Measurements from ENCODE around the gene YRDC. TPM values are rescaled to one million over a fixed set of nuclear protein-coding genes. Genes with fewer than 3 reads are reported as not detected.
"Not testable (repeated sequence)": the region's sequence is repeated elsewhere in the genome, so short reads cannot be mapped to it uniquely, and the experiment has no call there.

Gene YRDC
- polyA plus RNA-seq, 1 donor from 2014 or later, result 14.9 TPM

- Mint-ChIP-seq H3K4me1 (peaks cover 14 to 27% (median 21%) of the 10 kb centered on the region in 3 donors), H3K9me3 (no peaks in the 10 kb centered on the region)
Observed at GRCh38 chr1:37807220-37807554, 821 bp downstream of the YRDC start.

GRCh38 chr1:37802439-37802838, 5.6 kb downstream of the YRDC start:
- peak overlapping the region in 1 of 4 donors; percentile 8 for H3K4me3 Mint-ChIP-seq
- H3K27ac Mint-ChIP-seq, result peak overlapping the region in 1 of 3 donors; percentile 43
- peaks cover 9% of the 10 kb centered on the region for H3K36me3 Mint-ChIP-seq
- H3K27me3 Mint-ChIP-seq, result no peaks in the 10 kb centered on the region
- no peaks in the 10 kb centered on the region for H3K9me3 Mint-ChIP-seq
- H3K4me1 Mint-ChIP-seq, result peaks cover 8 to 12% (median 12%) of the 10 kb centered on the region in 3 donors

More at GRCh38 chr1:37807220-37807554, 821 bp downstream of the YRDC start:
- Mint-ChIP-seq H3K27ac (peak overlapping the region; percentile 85 to 90 (median 90)), H3K36me3 (peaks cover 4% of the 10 kb centered on the region), H3K27me3 (no peaks in the 10 kb centered on the region), H3K4me3 (peak overlapping the region; percentile 89 to 93 (median 90))

- Mint-ChIP-seq H3K27ac (peak overlapping the region in 1 of 3 donors; percentile 29), H3K9me3 (no peaks in the 10 kb centered on the region), H3K36me3 (peaks cover 9% of the 10 kb centered on the region), H3K4me1 (peaks cover 11 to 13% (median 12%) of the 10 kb centered on the region in 3 donors), H3K27me3 (peaks cover 1% of the 10 kb centered on the region), H3K4me3 (peak overlapping the region in 1 of 4 donors; percentile 8)
Observed at GRCh38 chr1:37797750-37798345, 10.2 kb downstream of the YRDC start.

- peak overlapping the region in 1 of 3 donors; percentile 18 for H3K27ac Mint-ChIP-seq
Observed at GRCh38 chr1:37795340-37796125, 12.5 kb downstream of the YRDC start.

GRCh38 chr1:37794372-37795339, 13.4 kb downstream of the YRDC start:
- H3K4me3 Mint-ChIP-seq, result peak overlapping the region; percentile 49 to 92 (median 87)
- H3K27me3 Mint-ChIP-seq, result peaks cover 4% of the 10 kb centered on the region
- peaks cover 9 to 12% (median 9%) of the 10 kb centered on the region in 3 donors for H3K4me1 Mint-ChIP-seq
- no peaks in the 10 kb centered on the region for H3K9me3 Mint-ChIP-seq
- peaks cover 6% of the 10 kb centered on the region for H3K36me3 Mint-ChIP-seq
- H3K27ac Mint-ChIP-seq, result peak overlapping the region in 2 of 3 donors; percentile 5 to 35

More at GRCh38 chr1:37795340-37796125, 12.5 kb downstream of the YRDC start:
- Mint-ChIP-seq H3K36me3 (peaks cover 6% of the 10 kb centered on the region), H3K27me3 (peaks cover 4% of the 10 kb centered on the region), H3K4me3 (peak overlapping the region; percentile 49 to 92 (median 82)), H3K4me1 (peaks cover 9 to 12% (median 11%) of the 10 kb centered on the region in 3 donors), H3K9me3 (no peaks in the 10 kb centered on the region)

- Mint-ChIP-seq H3K4me1 (peaks cover 9 to 12% (median 9%) of the 10 kb centered on the region in 3 donors), H3K36me3 (peaks cover 3% of the 10 kb centered on the region), H3K27me3 (peaks cover 4% of the 10 kb centered on the region), H3K27ac (peak within 1 kb of the TSS in 2 of 3 donors; percentile 5 to 48), H3K4me3 (peak within 1 kb of the TSS; percentile 81 to 92 (median 87)), H3K9me3 (no peaks in the 10 kb centered on the region)
Observed at GRCh38 chr1:37793773-37794371, 14.1 kb downstream of the YRDC start, which contains the start of gene MANEAL. Gene MANEAL, plus strand, starts transcription at chr1:37793847. Its CDS starts 336 bp downstream, at chr1:37794183.

GRCh38 chr1:37792943-37793686, 14.9 kb downstream of the YRDC start:
- H3K4me1 Mint-ChIP-seq, result peaks cover 9 to 12% (median 9%) of the 10 kb centered on the region in 3 donors
- peaks cover 3% of the 10 kb centered on the region for H3K36me3 Mint-ChIP-seq
- H3K4me3 Mint-ChIP-seq, result peak overlapping the region; percentile 73 to 85 (median 77)
- no peaks in the 10 kb centered on the region for H3K9me3 Mint-ChIP-seq
- H3K27ac Mint-ChIP-seq, result peak overlapping the region in 1 of 3 donors; percentile 48
- peaks cover 7% of the 10 kb centered on the region for H3K27me3 Mint-ChIP-seq

GRCh38 chr1:37782491-37782890, 25.5 kb downstream of the YRDC start:
- Mint-ChIP-seq H3K4me1 (peaks cover 0 to 2% (median 1%) of the 10 kb centered on the region in 3 donors), H3K4me3 (no peak overlapping the region), H3K36me3 (peaks cover 2% of the 10 kb centered on the region), H3K9me3 (no peaks in the 10 kb centered on the region), H3K27ac (no peak overlapping the region), H3K27me3 (no peaks in the 10 kb centered on the region)

- H3K4me3 Mint-ChIP-seq, result no peak overlapping the region
Observed at GRCh38 chr1:37778654-37779053, 29.4 kb downstream of the YRDC start.

GRCh38 chr1:37776946-37777516, 31.0 kb downstream of the YRDC start:
- Mint-ChIP-seq H3K4me1 (peaks cover 0 to 4% (median 1%) of the 10 kb centered on the region in 3 donors), H3K9me3 (peaks cover 0 to 2% (median 0%) of the 10 kb centered on the region in 3 donors), H3K27me3 (peaks cover 1% of the 10 kb centered on the region), H3K27ac (no peak overlapping the region), H3K36me3 (peaks cover 2% of the 10 kb centered on the region), H3K4me3 (peak overlapping the region in 1 of 4 donors; percentile 33)

More at GRCh38 chr1:37778654-37779053, 29.4 kb downstream of the YRDC start:
- Mint-ChIP-seq H3K27me3 (no peaks in the 10 kb centered on the region), H3K4me1 (peaks cover 0 to 4% (median 1%) of the 10 kb centered on the region in 3 donors), H3K9me3 (no peaks in the 10 kb centered on the region), H3K27ac (peak overlapping the region in 1 of 3 donors; percentile 27), H3K36me3 (peaks cover 2% of the 10 kb centered on the region)

GRCh38 chr1:37771440-37771839, 36.6 kb downstream of the YRDC start:
- not testable (repeated sequence) for H3K4me3 Mint-ChIP-seq, H3K36me3 Mint-ChIP-seq, H3K4me1 Mint-ChIP-seq, H3K9me3 Mint-ChIP-seq, H3K27ac Mint-ChIP-seq
- H3K27me3 Mint-ChIP-seq, result peaks cover 29% of the 10 kb centered on the region

- H3K27me3 Mint-ChIP-seq, result peaks cover 66% of the 10 kb centered on the region
- peaks cover 0 to 16% (median 11%) of the 10 kb centered on the region in 3 donors for H3K4me1 Mint-ChIP-seq
- peak overlapping the region in 1 of 3 donors; percentile 73 for H3K27ac Mint-ChIP-seq
- H3K36me3 Mint-ChIP-seq, result no peaks in the 10 kb centered on the region
- no peaks in the 10 kb centered on the region for H3K9me3 Mint-ChIP-seq
- H3K4me3 Mint-ChIP-seq, result peak overlapping the region in 1 of 4 donors; percentile 0
Observed at GRCh38 chr1:37767488-37767887, 40.5 kb downstream of the YRDC start.

Data from IgD-negative memory B cell (primary cell).